GM12878 (cell line): ENCODE results near the gene GEMIN7. TPM values are rescaled to one million over a fixed set of nuclear protein-coding genes. Genes with fewer than 3 reads are reported as not detected.
A peak's percentile ranks its signal among the peaks of the same experiment; 100 is the strongest.

Experiments
- ATF7 ChIP-seq: fragments of 450-650 bp; IDR thresholded peaks from 2 replicates; pipeline ENCODE4 v1.6.1; 2016; ENCODE audit warnings: low read depth, mild to moderate bottlenecking
- BHLHE40 ChIP-seq, 2 experiments: fragments of 450-650 bp in 1 of 2; IDR thresholded peaks; 2 replicates each; pipeline ENCODE4 v1.6.1; 2011 to 2017; ENCODE audit warnings: low read depth in 2 of 2, borderline replicate concordance in 1 of 2, improper control_type of control experiment in 1 of 2, low read length in 1 of 2, mild to moderate bottlenecking in 1 of 2
- CBX3 ChIP-seq: fragments of 200-600 bp; sonication (generic); IDR thresholded peaks from 2 replicates; pipeline ENCODE4 v1.6.1; 2016; ENCODE audit warnings: low read depth, borderline replicate concordance
- DPF2 ChIP-seq: fragments of 450-650 bp; IDR thresholded peaks from 2 replicates; pipeline ENCODE4 v1.6.1; 2017; ENCODE audit warnings: mild to moderate bottlenecking
- EZH2 ChIP-seq: IDR thresholded peaks from 2 replicates; pipeline ENCODE4 v1.6.1; 2012; ENCODE audit warnings: low read depth, mild to moderate bottlenecking, control low read depth, inconsistent platforms, low read length, borderline replicate concordance; ENCODE audit not compliant: control insufficient read depth
- HDGF ChIP-seq: fragments of 450-650 bp; IDR thresholded peaks from 2 replicates; pipeline ENCODE4 v1.6.1; 2016; ENCODE audit warnings: antibody characterized with exemption
- NFXL1 ChIP-seq: fragments of 450-650 bp; IDR thresholded peaks from 2 replicates; pipeline ENCODE4 v1.6.1; 2017; ENCODE audit warnings: antibody characterized with exemption, mild to moderate bottlenecking, borderline replicate concordance
- RFX5 ChIP-seq: IDR thresholded peaks from 2 replicates; pipeline ENCODE4 v1.6.1; 2011; ENCODE audit warnings: low read depth, low read length, improper control_type of control experiment
- STAT1 ChIP-seq: fragments of 450-650 bp; conservative IDR thresholded peaks from 2 replicates; pipeline ENCODE4 v1.6.1; 2014; ENCODE audit warnings: antibody characterized with exemption, mild to moderate bottlenecking
- polyA plus RNA-seq, 11 experiments: library from polyadenylated mRNA; depleted of rRNA in 4 of 11; unstranded in 6 of 11; stranded (reverse) in 5 of 11; fragments of >200 nt; fragmentation: Nextera tagmentation in 4 of 11; fragmentation: Illumina TruSeq in 1 of 11; extraction: Ambion mirVana in 4 of 11; extraction: Trizol in 1 of 11; gene quantifications; 1 replicate in 1 of 11; 2 replicates in 10 of 11; pipeline versions ENCODE4 v1.2.1 to v1.2.3, GENCODE V29; 2011 to 2016; ENCODE audit warnings: inconsistent platforms in 2 of 11, missing spikeins in 2 of 11, low read depth in 1 of 11
- total RNA-seq, 4 experiments: library from RNA; depleted of rRNA in 3 of 4; stranded (reverse); fragments of >200 nt in 3 of 4; fragmentation: Illumina TruSeq in 1 of 4; extraction: Trizol in 1 of 4; gene quantifications; 2 replicates each; pipeline versions ENCODE4 v1.2.1 to v1.2.3, GENCODE V29; 2013 to 2021
- TF ChIP-seq, protein P1 (sequence below): fragments of 450-650 bp; IDR thresholded peaks from 2 replicates; pipeline ENCODE4 v1.6.1; 2017; ENCODE audit warnings: low read depth, mild to moderate bottlenecking, moderate library complexity
- TF ChIP-seq, protein P2 (sequence below): fragments of 450-650 bp; IDR thresholded peaks from 2 replicates; pipeline ENCODE4 v1.6.1; 2017; ENCODE audit warnings: mild to moderate bottlenecking, low read depth, inconsistent platforms; ENCODE audit not compliant: poor library complexity, severe bottlenecking
- TF ChIP-seq, protein P3 (sequence below): fragments of 450-650 bp; formaldehyde crosslinking; IDR thresholded peaks from 2 replicates; pipeline ENCODE4 v1.4.0; 2020; ENCODE audit warnings: mild to moderate bottlenecking, moderate library complexity
- TF ChIP-seq, protein P4 (sequence below): fragments of 450-650 bp; formaldehyde crosslinking; IDR thresholded peaks from 2 replicates; pipeline ENCODE4 v1.5.0; 2022; ENCODE audit warnings: mild to moderate bottlenecking, missing genetic modification characterization
- TF ChIP-seq, protein P5 (sequence below): fragments of 450-650 bp; IDR thresholded peaks from 2 replicates; pipeline ENCODE4 v1.6.1; 2017; ENCODE audit warnings: mild to moderate bottlenecking
- TF ChIP-seq, protein P6 (sequence below): IDR thresholded peaks from 2 replicates; pipeline ENCODE4 v1.6.1; 2012; ENCODE audit warnings: low read depth, low read length, improper control_type of control experiment

The GEMIN7 gene
- total and polyA plus RNA-seq, 10 of the 15 experiments (the other 5 are each of a cell fraction or from before 2014, with no cell fraction given): 21.1 to 76.7 (median 44.9) TPM

DNA sequence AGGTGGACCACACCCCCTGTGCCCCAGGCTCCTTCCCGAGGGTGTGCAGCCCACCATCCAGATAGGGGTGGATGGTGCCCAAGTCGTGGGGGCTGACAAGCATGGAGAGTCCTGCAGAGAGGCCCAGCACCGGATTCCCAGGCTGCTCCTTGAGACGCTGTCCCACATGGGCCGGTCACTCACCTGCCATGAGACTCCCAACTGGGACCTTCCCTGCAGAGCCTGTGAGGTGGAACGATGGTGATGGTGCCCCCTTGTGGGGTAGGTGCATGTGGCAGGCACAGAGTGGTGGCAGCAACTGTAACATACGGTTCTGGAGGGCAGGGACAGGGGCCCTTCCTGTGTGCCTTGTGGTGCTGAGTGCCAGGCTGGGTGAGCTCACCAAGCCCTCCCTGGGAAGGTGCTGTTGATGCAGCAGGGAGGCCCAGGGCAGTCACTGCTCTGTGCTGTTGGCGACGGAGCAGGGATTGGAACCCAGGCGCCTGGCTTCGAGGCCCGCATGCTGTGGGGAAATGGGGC, 47.0 kb downstream of the GEMIN7 start (continued):
- TF ChIP-seq, protein P1, sequence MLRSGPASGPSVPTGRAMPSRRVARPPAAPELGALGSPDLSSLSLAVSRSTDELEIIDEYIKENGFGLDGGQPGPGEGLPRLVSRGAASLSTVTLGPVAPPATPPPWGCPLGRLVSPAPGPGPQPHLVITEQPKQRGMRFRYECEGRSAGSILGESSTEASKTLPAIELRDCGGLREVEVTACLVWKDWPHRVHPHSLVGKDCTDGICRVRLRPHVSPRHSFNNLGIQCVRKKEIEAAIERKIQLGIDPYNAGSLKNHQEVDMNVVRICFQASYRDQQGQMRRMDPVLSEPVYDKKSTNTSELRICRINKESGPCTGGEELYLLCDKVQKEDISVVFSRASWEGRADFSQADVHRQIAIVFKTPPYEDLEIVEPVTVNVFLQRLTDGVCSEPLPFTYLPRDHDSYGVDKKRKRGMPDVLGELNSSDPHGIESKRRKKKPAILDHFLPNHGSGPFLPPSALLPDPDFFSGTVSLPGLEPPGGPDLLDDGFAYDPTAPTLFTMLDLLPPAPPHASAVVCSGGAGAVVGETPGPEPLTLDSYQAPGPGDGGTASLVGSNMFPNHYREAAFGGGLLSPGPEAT: no peak
- TF ChIP-seq EZH2 (no peak), BHLHE40 (IDR thresholded peaks at IDR 0.05; ENCODE audit: borderline replicate concordance in 1 of 2, low read depth in 2 of 2, low read length in 1 of 2) (peak; percentile 17 to 49; a peak in 1 of 4 replicates), NFXL1 (no peak), ATF7 (no peak), STAT1 (no peak), DPF2 (no peak), CBX3 (no peak), RFX5 (no peak), HDGF (peak; percentile 91; the same call in 1 of the 2 replicates)
- TF ChIP-seq, protein P2, sequence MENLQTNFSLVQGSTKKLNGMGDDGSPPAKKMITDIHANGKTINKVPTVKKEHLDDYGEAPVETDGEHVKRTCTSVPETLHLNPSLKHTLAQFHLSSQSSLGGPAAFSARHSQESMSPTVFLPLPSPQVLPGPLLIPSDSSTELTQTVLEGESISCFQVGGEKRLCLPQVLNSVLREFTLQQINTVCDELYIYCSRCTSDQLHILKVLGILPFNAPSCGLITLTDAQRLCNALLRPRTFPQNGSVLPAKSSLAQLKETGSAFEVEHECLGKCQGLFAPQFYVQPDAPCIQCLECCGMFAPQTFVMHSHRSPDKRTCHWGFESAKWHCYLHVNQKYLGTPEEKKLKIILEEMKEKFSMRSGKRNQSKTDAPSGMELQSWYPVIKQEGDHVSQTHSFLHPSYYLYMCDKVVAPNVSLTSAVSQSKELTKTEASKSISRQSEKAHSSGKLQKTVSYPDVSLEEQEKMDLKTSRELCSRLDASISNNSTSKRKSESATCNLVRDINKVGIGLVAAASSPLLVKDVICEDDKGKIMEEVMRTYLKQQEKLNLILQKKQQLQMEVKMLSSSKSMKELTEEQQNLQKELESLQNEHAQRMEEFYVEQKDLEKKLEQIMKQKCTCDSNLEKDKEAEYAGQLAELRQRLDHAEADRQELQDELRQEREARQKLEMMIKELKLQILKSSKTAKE: no peak
- TF ChIP-seq, protein P3, sequence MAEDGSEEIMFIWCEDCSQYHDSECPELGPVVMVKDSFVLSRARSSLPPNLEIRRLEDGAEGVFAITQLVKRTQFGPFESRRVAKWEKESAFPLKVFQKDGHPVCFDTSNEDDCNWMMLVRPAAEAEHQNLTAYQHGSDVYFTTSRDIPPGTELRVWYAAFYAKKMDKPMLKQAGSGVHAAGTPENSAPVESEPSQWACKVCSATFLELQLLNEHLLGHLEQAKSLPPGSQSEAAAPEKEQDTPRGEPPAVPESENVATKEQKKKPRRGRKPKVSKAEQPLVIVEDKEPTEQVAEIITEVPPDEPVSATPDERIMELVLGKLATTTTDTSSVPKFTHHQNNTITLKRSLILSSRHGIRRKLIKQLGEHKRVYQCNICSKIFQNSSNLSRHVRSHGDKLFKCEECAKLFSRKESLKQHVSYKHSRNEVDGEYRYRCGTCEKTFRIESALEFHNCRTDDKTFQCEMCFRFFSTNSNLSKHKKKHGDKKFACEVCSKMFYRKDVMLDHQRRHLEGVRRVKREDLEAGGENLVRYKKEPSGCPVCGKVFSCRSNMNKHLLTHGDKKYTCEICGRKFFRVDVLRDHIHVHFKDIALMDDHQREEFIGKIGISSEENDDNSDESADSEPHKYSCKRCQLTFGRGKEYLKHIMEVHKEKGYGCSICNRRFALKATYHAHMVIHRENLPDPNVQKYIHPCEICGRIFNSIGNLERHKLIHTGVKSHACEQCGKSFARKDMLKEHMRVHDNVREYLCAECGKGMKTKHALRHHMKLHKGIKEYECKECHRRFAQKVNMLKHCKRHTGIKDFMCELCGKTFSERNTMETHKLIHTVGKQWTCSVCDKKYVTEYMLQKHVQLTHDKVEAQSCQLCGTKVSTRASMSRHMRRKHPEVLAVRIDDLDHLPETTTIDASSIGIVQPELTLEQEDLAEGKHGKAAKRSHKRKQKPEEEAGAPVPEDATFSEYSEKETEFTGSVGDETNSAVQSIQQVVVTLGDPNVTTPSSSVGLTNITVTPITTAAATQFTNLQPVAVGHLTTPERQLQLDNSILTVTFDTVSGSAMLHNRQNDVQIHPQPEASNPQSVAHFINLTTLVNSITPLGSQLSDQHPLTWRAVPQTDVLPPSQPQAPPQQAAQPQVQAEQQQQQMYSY: no peak
- TF ChIP-seq, protein P4, sequence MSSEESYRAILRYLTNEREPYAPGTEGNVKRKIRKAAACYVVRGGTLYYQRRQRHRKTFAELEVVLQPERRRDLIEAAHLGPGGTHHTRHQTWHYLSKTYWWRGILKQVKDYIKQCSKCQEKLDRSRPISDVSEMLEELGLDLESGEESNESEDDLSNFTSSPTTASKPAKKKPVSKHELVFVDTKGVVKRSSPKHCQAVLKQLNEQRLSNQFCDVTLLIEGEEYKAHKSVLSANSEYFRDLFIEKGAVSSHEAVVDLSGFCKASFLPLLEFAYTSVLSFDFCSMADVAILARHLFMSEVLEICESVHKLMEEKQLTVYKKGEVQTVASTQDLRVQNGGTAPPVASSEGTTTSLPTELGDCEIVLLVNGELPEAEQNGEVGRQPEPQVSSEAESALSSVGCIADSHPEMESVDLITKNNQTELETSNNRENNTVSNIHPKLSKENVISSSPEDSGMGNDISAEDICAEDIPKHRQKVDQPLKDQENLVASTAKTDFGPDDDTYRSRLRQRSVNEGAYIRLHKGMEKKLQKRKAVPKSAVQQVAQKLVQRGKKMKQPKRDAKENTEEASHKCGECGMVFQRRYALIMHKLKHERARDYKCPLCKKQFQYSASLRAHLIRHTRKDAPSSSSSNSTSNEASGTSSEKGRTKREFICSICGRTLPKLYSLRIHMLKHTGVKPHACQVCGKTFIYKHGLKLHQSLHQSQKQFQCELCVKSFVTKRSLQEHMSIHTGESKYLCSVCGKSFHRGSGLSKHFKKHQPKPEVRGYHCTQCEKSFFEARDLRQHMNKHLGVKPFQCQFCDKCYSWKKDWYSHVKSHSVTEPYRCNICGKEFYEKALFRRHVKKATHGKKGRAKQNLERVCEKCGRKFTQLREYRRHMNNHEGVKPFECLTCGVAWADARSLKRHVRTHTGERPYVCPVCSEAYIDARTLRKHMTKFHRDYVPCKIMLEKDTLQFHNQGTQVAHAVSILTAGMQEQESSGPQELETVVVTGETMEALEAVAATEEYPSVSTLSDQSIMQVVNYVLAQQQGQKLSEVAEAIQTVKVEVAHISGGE (CRISPR knock-in tag): no peak
- TF ChIP-seq, protein P5, sequence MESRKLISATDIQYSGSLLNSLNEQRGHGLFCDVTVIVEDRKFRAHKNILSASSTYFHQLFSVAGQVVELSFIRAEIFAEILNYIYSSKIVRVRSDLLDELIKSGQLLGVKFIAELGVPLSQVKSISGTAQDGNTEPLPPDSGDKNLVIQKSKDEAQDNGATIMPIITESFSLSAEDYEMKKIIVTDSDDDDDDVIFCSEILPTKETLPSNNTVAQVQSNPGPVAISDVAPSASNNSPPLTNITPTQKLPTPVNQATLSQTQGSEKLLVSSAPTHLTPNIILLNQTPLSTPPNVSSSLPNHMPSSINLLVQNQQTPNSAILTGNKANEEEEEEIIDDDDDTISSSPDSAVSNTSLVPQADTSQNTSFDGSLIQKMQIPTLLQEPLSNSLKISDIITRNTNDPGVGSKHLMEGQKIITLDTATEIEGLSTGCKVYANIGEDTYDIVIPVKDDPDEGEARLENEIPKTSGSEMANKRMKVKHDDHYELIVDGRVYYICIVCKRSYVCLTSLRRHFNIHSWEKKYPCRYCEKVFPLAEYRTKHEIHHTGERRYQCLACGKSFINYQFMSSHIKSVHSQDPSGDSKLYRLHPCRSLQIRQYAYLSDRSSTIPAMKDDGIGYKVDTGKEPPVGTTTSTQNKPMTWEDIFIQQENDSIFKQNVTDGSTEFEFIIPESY: no peak
- TF ChIP-seq, protein P6, sequence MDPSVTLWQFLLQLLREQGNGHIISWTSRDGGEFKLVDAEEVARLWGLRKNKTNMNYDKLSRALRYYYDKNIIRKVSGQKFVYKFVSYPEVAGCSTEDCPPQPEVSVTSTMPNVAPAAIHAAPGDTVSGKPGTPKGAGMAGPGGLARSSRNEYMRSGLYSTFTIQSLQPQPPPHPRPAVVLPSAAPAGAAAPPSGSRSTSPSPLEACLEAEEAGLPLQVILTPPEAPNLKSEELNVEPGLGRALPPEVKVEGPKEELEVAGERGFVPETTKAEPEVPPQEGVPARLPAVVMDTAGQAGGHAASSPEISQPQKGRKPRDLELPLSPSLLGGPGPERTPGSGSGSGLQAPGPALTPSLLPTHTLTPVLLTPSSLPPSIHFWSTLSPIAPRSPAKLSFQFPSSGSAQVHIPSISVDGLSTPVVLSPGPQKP: no peak
